SK-MEL-5 (cell line): ENCODE results near the gene SLC31A1. TPM values are rescaled to one million over a fixed set of nuclear protein-coding genes. Genes with fewer than 3 reads are reported as not detected.
"Not testable (repeated sequence)": the region's sequence is repeated elsewhere in the genome, so short reads cannot be mapped to it uniquely, and the experiment has no call there.

Source experiments
- DNase-seq: peaks from one replicate; pipeline ENCODE4 v3.0.0-alpha.2; 2016; ENCODE audit warnings: low read depth, low spot score
- in situ Hi-C: cut with HindIII; loops from 2 replicates; pipeline ENCODE4 v1.10.0; 2016; ENCODE audit warnings: low sequenced_read_pairs, high pct_unique_total_duplicates, low pct_unique_long_range_greater_than_20kb
- total RNA-seq: library from RNA; depleted of rRNA; stranded (reverse); fragments of >200 nt; shearing (Covaris generic); gene quantifications from 2 replicates; pipeline ENCODE4 v1.2.3, GENCODE V29; 2014

The SLC31A1 gene
- total RNA-seq, 1 experiment from 2014 or later, result 104 TPM

- in situ Hi-C loops, result no loop called here
- no peak for DNase-seq
Measured at GRCh38 chr9:113247640-113248039, 26.3 kb downstream of the SLC31A1 start.

GRCh38 chr9:113249661-113250060, 28.3 kb downstream of the SLC31A1 start:
- DNase-seq, in situ Hi-C loops: not testable (repeated sequence)

DNA sequence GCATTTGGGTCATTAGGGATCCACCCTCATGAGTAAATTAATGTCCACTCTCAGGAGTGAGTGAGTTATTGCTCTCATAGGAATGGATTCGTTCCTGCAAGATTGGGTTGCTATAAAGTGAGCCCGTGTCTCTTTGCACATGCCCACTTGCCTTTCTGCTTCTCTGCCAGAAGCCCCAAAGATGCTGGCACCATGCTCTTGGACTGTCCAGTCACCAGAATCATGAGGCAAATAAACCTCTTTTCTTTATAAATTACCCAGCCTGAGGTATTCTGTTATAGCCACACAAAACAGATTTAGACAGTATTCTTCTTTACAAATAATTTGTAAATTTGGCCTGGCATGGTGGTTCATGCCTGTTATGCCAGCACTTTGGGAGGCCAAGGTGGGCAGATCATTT, 29.5 kb downstream of the SLC31A1 start:
- no peak for DNase-seq
- in situ Hi-C loops, result no loop called here

DNA sequence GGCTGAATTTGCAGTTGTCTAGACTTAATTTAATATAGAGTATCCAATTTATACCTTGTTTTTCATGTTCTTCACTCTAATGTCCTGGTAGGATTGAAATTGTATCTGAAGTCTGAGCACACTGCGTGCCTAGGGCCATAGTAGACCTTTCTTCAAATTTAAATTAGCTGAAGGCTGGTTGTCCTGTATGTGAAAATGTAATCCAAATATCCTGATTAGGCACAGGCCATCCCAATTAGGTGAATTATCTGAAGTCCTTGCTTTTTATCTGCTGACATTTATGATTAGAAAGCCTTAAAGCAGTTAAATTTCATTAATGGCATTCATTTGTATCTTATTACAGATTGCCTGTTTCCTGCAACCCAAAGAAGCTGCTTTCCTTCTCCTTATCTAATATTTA, 33.6 kb downstream of the SLC31A1 start:
- in situ Hi-C loops, result no loop called here
- DNase-seq, result no peak

- in situ Hi-C loops, result no loop called here
- no peak for DNase-seq
Measured at GRCh38 chr9:113255438-113255837, 34.1 kb downstream of the SLC31A1 start.

- in situ Hi-C loops, result no loop called here
- DNase-seq, result no peak
Measured at GRCh38 chr9:113257863-113258262, 36.5 kb downstream of the SLC31A1 start.

GRCh38 chr9:113258282-113258681, 36.9 kb downstream of the SLC31A1 start:
- DNase-seq, result no peak
- in situ Hi-C loops, result no loop called here

GRCh38 chr9:113261917-113262671, 40.8 kb downstream of the SLC31A1 start:
- no peak for DNase-seq
- in situ Hi-C loops, result no loop called here

- DNase-seq, result no peak
- in situ Hi-C loops, result no loop called here
Measured at GRCh38 chr9:113266174-113266573, 44.8 kb downstream of the SLC31A1 start.

DNA sequence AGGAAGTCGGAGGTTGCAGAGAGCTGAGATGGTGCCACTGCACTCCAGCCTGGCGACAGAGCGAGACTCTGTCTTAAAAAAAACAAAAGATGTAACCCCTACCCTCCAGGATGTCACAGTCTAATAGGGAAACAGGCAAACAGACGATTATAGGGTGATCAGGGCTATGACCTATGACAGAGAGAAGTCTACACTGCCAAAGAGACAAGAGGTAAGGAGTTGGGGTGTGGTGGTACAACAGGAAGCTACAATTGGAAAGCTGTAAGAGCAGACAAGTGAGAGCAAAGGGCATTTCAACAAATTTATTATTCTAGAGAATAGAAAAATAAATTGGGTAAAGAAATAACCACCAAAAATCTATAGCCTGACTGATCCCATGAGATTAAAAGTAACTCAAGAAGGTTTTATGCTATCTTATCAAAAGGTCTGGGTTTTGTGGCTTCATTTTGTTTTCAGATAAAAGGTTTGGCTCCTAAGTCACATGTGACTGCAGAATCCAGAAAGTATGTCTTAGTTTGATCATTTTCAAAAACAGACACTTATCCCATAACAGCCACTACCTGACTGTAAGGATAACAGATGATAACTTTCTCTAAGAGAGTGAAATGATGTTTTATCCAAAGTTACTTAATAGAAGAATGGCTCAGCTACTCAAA, 46.7 kb downstream of the SLC31A1 start:
- in situ Hi-C loops, result no loop called here
- no peak for DNase-seq

- no peak for DNase-seq
- in situ Hi-C loops, result no loop called here
Measured at GRCh38 chr9:113269355-113269754, 48.0 kb downstream of the SLC31A1 start.

GRCh38 chr9:113269871-113270270, 48.5 kb downstream of the SLC31A1 start:
- DNase-seq, result no peak
- in situ Hi-C loops, result no loop called here

DNA sequence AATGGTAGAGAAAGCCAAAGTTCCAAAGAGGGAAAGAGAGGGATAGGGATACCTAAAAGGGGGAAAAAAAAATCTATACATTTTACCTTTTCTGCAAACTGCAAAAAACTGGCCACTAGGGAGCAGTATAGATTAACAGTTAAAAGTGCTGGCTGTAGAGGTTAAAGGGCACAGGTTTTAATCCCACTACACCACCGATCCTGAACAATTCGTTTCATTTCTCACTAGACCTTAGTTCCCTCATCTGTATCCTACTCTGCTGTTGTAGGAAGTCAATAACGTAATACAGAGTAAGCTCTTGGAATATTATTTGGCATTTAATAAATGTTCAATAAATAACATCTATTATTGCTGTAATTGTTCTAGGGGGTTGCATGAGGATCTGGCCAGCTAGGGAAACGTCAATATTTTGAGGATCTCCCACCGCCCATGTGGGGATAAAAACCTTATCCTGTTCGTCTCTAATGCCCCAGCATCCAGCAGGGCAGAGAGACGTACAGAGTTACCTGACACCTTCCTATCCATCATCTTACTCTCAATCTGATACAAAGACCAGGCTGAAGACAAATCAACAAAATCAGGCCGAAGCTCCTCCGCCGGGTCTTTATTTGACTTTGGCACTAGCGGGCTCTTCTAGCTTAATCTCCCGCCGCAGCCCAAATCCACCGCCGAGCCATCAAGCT, 53.3 kb downstream of the SLC31A1 start:
- in situ Hi-C loops, result no loop called here
- DNase-seq, result peak; percentile 79

GRCh38 chr9:113275157-113276131, 54.1 kb downstream of the SLC31A1 start, which contains the start of the genes CDC26 and PRPF4:
Gene CDC26, minus strand, starts transcription at chr9:113275572. Its CDS starts 3,065 bp downstream, at chr9:113272507.
Gene PRPF4, plus strand, starts transcription at chr9:113275658. Its CDS starts 86 bp downstream, at chr9:113275744.
- peak; percentile 98 for DNase-seq
- in situ Hi-C loops, result no loop called here

- no peak for DNase-seq
- in situ Hi-C loops, result no loop called here
Measured at GRCh38 chr9:113278840-113279239, 57.5 kb downstream of the SLC31A1 start.

DNA sequence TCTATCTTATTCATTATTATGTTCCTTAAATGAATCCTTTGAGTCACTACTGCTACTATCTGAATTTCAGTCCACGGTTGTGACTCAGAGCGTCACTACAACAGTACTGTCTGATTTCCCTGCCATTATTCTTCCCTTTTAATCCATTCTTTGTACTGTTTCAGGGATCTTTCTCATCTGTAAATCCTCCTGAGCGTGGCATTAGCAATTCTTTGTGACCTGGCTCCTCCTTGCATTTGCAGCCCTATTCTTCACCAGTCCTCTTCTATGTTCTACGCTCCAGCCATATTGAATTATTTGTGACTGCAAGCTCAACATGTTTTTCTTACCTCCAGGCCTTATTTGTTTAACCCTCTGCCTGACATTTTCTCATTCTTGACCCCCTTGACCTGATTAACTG, 60.0 kb downstream of the SLC31A1 start:
- no peak for DNase-seq
- in situ Hi-C loops, result no loop called here

GRCh38 chr9:113289091-113289490, 67.7 kb downstream of the SLC31A1 start:
- no peak for DNase-seq
- in situ Hi-C loops, result no loop called here
